ENCODE data around the gene CDHR3. TPM values are rescaled to one million over a fixed set of nuclear protein-coding genes. Genes with fewer than 3 reads are reported as not detected.

CDHR3 gene, protein sequence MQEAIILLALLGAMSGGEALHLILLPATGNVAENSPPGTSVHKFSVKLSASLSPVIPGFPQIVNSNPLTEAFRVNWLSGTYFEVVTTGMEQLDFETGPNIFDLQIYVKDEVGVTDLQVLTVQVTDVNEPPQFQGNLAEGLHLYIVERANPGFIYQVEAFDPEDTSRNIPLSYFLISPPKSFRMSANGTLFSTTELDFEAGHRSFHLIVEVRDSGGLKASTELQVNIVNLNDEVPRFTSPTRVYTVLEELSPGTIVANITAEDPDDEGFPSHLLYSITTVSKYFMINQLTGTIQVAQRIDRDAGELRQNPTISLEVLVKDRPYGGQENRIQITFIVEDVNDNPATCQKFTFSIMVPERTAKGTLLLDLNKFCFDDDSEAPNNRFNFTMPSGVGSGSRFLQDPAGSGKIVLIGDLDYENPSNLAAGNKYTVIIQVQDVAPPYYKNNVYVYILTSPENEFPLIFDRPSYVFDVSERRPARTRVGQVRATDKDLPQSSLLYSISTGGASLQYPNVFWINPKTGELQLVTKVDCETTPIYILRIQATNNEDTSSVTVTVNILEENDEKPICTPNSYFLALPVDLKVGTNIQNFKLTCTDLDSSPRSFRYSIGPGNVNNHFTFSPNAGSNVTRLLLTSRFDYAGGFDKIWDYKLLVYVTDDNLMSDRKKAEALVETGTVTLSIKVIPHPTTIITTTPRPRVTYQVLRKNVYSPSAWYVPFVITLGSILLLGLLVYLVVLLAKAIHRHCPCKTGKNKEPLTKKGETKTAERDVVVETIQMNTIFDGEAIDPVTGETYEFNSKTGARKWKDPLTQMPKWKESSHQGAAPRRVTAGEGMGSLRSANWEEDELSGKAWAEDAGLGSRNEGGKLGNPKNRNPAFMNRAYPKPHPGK
- 14.0 and 19.6 TPM in 2 replicates for total RNA-seq (ENCODE audit: low replicate concordance)

DNA sequence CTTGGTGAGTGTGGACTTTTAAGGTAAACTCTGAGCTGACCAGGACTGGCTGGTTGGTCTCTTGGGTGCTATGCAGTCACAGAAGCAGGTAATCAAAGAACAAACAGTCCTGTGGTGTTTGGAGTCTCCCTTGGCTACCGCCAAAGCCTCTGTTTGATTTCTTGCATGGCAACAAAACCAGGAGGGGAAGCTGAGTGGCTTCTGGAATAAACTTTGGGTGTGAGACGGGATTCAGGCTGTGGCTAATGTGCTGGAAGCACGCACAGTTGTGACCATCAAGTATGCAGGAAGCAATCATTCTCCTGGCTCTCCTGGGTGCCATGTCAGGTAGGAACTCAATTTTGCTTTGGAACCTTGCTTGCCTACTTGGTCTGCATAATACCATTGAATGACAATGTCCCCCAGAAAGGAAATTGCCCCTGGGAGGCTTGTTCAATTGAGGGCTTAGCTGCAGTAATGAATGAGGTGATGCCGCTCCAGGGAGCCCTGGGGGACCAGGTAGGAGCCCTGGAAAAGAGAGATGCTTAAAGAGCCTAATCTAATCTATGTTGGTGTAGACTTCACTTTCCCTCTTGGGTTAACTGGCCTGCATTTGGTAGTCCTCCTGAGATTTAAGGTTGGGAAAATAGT is at the start of gene CDHR3:
TSS of gene CDHR3 (plus strand) at position 227 of the 630 bp plus-strand sequence. CDS start at position 282, 55 bp downstream.
- DNase-seq (ENCODE audit: low read depth) = no peak
- H3K4me3 ChIP-seq (ENCODE audit: low read depth, low read length) = no peak within 1 kb of the TSS
- TF ChIP-seq, protein P1, sequence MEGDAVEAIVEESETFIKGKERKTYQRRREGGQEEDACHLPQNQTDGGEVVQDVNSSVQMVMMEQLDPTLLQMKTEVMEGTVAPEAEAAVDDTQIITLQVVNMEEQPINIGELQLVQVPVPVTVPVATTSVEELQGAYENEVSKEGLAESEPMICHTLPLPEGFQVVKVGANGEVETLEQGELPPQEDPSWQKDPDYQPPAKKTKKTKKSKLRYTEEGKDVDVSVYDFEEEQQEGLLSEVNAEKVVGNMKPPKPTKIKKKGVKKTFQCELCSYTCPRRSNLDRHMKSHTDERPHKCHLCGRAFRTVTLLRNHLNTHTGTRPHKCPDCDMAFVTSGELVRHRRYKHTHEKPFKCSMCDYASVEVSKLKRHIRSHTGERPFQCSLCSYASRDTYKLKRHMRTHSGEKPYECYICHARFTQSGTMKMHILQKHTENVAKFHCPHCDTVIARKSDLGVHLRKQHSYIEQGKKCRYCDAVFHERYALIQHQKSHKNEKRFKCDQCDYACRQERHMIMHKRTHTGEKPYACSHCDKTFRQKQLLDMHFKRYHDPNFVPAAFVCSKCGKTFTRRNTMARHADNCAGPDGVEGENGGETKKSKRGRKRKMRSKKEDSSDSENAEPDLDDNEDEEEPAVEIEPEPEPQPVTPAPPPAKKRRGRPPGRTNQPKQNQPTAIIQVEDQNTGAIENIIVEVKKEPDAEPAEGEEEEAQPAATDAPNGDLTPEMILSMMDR (IDR thresholded peaks at IDR 0.05; ENCODE audit: insufficient read depth, low read length) = no peak

DNA sequence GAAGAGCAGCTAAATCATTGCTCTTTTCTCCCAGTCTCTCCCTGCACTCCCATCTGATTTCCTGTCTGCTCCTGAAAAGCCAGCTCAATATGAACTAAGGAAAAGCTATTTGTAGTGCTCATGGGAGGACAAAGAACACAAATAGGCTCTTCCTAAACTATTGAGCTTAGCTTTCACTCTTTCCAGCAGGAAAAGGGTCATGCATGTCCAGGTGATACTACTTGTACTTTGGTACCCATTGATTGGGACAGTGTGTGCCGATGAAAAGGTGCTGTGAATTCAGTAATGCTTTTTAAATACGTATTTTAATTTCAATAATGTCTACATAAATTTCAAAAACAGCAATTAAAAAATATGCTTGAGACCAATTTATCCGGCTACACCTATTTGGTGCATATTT is 49.1 kb upstream of the CDHR3 start:
- DNase-seq (ENCODE audit: low read depth) = no peak
- no peak overlapping the region for H3K4me3 ChIP-seq (ENCODE audit: low read depth, low read length)
- TF ChIP-seq, protein P1 (IDR thresholded peaks at IDR 0.05; ENCODE audit: insufficient read depth, low read length) = no peak

DNA sequence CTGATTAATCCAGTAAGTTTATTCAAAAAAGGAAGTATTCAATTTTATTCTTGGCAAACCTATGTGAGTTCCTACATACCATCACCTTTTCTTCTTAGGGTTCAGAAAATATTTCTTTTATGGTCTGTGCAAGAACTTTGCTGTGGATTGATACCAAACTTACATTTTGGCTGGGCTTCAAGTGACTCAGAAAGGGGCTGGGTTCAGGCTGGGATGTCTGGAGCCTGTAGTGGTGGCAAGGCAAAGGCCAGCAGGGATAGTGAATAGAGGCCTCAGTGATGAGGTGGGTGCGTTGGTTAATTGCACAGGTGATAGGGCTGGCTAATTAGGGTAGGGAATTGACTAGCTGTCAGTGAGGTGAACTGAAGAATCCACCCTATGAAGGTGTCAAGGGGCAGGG is 46.5 kb upstream of the CDHR3 start:
- TF ChIP-seq, protein P1 (IDR thresholded peaks at IDR 0.05; ENCODE audit: insufficient read depth, low read length) = no peak
- DNase-seq (ENCODE audit: low read depth) = peak; percentile 77
- no peak overlapping the region for H3K4me3 ChIP-seq (ENCODE audit: low read depth, low read length)

GRCh38 chr7:105917659-105918058 is 45.4 kb upstream of the CDHR3 start:
- TF ChIP-seq, protein P1 (IDR thresholded peaks at IDR 0.05; ENCODE audit: insufficient read depth, low read length) = no peak
- no peak for DNase-seq (ENCODE audit: low read depth)
- no peak overlapping the region for H3K4me3 ChIP-seq (ENCODE audit: low read depth, low read length)

- TF ChIP-seq, protein P1 (IDR thresholded peaks at IDR 0.05; ENCODE audit: insufficient read depth, low read length) = no peak
- no peak for DNase-seq (ENCODE audit: low read depth)
- no peak overlapping the region for H3K4me3 ChIP-seq (ENCODE audit: low read depth, low read length)
Observed at GRCh38 chr7:105920766-105921165, 42.3 kb upstream of the CDHR3 start.

DNA sequence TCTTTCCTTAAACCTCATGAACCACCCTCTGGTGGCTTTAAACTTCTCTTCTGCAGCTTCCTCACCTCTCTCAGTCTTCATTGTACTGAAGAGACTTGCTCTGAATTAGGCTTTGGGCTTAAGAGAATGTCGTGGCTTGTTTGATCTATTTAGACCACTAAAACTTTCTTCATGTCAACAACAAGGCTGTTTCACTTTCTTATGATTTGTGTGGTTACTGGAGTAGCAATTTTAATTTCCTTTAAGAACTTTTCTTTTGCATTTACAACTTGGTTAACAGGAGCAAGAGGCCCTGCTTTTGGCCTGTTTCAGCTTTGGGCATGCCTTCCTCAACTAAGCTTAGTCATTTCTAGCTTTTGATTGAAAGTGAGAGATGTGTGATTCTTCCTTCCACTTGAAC is 38.1 kb upstream of the CDHR3 start:
- TF ChIP-seq, protein P1 (IDR thresholded peaks at IDR 0.05; ENCODE audit: insufficient read depth, low read length) = no peak
- no peak overlapping the region for H3K4me3 ChIP-seq (ENCODE audit: low read depth, low read length)
- DNase-seq (ENCODE audit: low read depth) = no peak
